Dermis microvascular lymphatic vessel endothelial cell (primary cell): ENCODE measurements around the gene FOXB2. TPM values are rescaled to one million over a fixed set of nuclear protein-coding genes. Genes with fewer than 3 reads are reported as not detected.
"Not testable (repeated sequence)": the region's sequence is repeated elsewhere in the genome, so short reads cannot be mapped to it uniquely, and the experiment has no call there.

Experiments
- DNase-seq, 2 donors: peaks; one replicate each; pipeline versions ENCODE4 v3.0.0 to v3.0.0-alpha.2; 2010; ENCODE audit warnings: low read depth in 2 of 2
- total RNA-seq: library from RNA; depleted of rRNA; stranded (reverse); fragments of >200 nt; gene quantifications from 2 replicates; pipeline ENCODE4 v1.2.1, GENCODE V29; 2014

FOXB2 gene
- total RNA-seq: not detected in 2 replicates

DNA sequence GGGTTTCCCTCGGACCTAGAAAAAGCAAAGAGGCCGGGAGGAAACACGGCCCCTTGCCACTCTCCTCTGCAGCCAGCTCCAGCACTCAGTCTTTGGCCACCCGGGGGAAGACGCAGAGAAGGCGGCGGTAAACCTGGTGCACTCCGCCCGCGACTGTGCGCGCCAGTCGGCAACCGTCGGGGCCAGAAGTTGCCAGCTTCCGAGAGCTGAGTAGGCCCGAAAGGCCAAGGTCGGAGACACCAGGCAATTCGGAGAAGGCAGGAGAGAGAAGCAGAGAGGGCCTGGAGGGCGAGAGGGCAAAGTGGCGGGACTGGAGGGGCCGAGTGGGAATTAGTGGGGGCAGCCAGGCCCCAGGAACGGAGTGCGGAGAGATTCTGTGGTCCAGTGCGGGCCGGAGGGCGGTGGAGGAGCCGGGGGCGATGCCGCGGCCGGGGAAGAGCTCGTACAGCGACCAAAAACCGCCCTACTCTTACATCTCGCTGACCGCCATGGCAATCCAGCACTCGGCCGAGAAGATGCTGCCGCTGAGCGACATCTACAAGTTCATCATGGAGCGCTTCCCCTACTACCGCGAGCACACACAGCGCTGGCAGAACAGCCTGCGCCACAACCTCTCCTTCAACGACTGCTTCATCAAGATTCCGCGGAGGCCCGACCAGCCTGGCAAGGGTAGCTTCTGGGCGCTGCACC is at the start of gene FOXB2:
Gene FOXB2 (plus strand): TSS at position 420 of the 690 bp plus-strand sequence. CDS start 0 bp downstream, at position 420.
- DNase-seq: no peak

DNA sequence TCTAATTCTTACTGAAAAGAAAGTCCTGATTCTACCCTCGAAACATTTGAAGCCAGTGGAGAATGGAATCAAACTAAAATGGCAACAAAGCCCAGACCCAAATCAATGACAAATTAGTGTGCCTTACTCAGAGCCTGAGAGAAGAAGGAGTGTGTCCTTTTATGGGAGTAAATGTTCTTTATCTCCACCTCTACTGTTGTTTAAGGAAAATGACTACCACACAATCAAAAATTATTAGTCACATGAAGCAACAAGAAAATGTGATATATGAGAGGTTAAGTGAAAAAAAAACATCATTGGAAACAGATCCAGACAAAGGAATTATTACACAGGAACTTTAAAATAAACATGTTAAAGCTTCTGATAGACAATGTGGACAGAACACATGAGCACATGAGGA is 49.7 kb upstream of the FOXB2 start:
- no peak for DNase-seq

DNA sequence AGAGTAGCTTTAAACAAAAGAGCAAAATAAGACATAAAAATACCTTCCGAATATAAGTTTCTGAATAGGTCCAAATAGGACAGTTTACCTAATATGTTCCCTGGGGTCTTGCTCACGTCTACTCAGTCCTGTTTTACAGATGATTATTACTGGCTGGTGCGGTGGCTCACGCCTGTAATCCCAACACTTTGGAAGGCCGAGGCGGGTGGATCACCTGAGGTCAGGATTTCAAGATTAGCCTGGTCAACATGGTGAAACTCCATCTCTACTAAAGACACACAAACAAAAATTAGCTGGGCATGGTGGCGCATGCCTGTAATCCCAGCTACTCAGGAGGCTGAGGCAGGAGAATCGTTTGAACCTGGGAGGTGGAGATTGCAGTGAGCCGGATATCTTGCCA is 40.6 kb upstream of the FOXB2 start:
- not testable (repeated sequence) for DNase-seq

DNA sequence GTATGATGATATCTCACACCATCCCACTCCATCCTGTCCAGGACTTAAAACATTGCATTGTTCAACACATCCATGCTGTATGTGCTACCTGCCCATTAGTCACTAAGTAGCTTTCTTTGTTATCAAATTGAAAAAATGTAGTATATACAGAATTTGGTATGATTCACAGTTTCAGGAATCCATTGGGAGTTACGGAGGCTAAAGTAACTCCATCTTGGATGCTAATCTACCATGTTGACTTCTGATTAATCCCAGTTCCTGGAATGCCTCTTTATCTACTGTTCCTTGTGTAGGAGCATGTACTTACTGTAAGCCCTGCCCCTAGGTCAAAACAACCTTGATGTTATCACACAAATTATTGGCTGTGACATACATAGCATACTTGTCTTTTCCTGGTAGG is 38.9 kb upstream of the FOXB2 start:
- DNase-seq: no peak

DNA sequence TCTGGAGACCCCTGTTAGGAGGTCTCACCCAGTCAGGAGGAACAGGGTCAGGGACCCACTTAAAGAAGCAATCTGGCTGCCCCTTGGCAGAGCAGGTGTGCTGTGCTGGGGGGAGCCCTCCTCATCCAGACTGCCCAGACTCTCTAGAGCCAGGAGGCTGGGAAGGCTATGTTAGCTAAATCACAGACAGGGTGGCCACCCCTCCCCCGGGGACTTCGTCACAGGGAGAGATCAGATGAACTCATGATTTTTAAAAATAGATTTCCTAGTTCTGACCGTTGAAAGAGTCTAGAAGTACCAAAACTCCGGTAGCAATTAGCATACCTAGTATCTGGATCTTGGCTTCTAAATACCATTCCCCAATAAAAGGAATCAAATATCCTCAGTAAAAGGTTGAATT is 35.0 kb upstream of the FOXB2 start:
- no peak for DNase-seq

DNA sequence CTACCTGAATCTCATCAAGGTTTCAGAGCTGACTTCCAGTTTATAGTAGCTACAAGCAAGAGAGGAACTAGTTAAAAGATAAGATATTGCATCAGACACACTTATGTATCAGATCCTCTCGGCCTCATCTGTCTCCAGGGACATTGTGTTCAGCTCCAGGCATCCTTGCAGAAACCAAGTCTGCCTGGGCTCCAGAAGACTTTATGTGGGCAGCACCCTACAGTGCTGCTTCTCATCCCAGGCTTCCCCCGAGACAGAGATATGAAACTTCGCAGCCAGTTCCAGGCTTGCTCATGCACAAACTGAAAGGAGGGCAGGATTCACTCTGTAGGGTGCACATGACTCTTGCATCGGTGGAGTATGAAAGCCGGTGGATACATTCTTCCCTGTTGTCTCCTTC is 33.9 kb upstream of the FOXB2 start:
- no peak for DNase-seq

DNA sequence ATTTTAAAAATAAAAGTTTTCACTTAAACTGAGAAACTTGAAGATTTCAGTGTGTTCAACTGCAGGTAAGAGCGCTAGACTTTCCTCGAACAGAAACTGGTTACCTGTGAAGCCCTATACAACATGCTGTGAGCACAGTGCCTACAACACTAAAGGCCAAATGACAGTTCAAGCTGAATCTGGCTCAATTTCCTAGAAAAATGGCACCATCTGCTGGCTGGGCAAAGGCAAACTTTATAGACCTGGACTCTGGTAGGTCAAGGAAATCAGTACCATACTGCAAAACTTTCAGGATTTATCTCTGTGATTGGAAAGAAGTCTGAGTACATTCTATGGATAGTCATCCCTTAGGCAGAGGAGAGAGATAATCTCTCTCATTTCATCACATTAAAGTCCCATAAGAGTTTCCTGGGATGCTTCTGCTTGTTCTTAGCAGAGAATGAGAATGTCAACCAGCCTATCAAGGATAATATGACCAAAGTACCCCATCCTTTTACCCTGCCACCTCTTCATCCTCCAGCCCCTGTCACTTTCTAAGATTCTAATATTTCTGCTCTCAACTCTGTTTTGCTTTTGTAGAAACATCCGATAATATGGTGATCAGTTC is 31.8 kb upstream of the FOXB2 start:
- DNase-seq: peak; percentile 6 to 43

DNA sequence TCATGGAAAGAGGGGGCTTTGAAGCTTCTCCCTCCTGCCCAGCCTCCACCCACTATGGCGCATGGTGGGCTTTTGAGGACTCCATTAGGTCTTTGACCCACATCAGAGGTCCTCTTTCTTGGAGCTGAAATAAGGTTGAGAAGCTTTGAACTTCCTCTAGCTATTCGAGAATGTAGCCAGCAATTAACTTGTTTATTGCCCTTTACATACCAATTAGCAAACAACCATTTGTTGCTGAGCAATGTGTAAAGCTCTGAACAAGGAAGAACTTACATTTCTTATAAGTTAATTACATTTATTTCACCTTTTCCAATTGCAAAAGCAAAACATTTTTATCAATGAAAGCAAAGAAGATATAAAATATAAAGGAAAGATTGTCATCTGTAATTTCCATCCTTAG is 30.5 kb upstream of the FOXB2 start:
- no peak for DNase-seq

DNA sequence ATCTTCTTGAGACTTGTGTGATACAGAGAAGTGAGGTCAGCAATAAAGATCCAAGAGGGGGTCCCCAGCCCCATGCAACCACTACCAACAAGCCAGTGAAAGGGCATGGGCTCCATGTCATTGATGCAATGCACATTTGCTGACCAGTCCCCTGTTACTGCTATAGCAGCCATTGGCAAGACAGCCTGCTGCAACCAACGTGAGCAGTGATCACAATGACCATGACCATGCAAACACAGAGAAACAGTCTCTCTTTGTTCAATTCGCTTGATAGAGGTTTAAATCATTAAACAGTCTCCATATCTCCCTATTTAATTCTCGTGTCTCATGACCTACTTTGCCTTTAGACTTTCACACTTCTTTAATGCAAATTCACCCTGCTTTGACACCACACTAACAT is 30.0 kb upstream of the FOXB2 start:
- DNase-seq: no peak

DNA sequence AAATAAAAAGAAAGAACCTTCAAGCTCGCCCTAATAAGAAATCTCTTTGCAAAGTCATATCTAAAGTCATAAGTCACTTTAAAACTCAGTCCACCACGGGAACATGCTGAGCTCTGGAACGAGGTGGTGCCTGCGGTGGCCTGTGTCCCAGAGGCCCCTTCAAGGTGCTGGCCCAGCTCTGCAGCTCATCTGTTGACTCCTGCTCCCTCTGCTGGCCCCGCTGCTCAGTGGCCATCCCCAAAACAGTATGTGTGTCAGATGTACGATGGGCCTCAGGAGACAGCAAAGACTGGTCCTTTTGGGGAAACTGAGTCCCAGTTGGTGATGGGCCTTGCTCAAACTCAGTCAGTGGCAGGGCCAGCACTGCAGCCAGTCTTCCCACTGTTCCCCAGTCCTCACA is 22.8 kb upstream of the FOXB2 start:
- DNase-seq: peak in 1 of 2 donors; percentile 38

DNA sequence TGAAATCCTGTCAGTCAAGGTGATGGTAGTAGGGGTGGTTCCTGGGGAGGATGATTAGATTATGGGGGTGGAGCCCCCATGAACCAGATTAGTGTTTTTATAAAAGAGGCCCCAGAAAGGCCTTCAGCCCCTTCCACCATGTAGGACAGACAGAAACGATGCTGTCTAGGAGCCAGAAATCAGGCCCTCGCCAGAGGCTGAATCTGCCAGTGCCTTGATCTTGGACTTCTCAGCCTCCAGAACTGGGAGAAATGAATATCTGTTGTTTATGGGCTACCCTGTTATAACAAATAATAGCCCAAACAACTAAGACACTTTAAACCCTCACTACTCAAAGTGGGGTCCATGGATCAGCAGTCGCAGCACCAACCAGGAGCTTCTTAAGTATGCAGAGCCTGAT is 20.2 kb upstream of the FOXB2 start:
- no peak for DNase-seq

DNA sequence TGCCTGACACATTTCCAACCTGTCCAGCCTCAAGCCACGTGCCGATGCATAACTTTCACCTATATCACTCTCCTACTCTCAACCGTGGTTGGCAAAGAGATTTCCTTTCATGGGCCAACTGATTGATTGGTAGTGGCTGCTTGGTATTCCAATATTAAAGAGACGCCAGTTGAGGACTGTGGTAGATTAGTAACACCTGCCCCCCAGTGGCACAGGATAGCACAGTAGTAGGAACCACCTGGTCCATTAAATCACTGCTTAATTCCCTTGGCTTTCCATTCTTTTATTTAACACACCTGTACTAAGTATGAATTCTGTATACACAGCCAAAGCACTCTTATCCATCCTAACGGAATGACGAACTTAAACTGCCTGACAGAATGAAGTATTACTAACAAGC is 19.1 kb upstream of the FOXB2 start:
- DNase-seq: no peak

DNA sequence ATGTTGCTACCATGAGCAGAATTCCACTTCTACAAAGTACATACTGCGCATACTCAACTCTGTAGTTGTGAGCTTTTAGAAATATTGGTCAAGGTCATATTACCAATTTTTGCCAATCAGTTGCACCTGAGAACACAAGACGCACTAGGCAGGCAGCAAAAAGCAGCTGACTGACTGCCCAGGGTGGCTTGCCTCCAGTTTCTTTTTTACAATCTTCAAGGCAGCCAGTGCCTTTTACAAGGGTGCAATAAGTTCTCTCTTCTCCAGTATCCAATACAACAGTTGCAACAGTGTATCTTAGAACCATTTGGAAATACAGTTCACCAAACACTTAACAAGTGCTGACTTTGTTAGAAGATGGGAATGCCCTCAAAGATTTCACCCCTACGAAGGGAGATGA is 16.1 kb upstream of the FOXB2 start:
- no peak for DNase-seq

DNA sequence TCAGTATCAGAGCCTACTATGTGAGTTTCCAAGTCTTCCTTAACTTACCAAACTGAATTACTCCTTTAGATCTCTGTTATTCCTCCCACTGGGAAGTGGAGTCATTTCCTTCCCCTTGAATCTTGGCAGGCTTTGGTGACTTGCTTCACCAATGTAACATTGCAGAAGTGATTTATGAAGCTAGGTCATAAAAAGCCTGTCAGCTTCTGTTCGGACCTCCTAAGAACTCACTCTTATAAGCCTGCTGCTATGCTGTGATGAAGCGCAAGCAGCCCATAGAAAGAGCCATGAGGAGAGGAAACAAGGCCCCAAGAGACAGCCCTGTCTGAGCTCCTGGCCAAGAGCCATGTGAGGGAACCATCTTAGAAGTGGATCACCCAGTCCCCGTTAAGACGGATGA is 14.2 kb upstream of the FOXB2 start:
- DNase-seq: peak in 1 of 2 donors; percentile 54

DNA sequence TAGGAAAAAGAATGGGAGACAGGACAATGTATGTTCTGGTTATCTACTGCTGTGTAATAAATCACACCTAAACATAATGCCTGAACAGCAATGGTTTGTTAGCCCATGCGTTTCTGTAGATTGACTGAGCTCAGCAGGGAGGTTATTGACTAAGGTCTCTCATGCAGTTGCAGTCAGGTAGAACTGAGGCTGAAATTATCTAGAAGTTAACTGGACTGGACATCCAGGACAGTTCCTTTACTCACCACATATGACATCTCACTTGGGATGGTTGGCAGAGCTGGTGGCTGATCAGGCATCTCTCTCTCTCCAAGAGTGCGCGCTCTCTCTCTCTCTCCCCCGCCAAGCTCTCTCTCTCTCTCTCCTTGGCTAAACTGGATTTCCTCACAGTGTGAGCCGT is 8.9 kb upstream of the FOXB2 start:
- no peak for DNase-seq

DNA sequence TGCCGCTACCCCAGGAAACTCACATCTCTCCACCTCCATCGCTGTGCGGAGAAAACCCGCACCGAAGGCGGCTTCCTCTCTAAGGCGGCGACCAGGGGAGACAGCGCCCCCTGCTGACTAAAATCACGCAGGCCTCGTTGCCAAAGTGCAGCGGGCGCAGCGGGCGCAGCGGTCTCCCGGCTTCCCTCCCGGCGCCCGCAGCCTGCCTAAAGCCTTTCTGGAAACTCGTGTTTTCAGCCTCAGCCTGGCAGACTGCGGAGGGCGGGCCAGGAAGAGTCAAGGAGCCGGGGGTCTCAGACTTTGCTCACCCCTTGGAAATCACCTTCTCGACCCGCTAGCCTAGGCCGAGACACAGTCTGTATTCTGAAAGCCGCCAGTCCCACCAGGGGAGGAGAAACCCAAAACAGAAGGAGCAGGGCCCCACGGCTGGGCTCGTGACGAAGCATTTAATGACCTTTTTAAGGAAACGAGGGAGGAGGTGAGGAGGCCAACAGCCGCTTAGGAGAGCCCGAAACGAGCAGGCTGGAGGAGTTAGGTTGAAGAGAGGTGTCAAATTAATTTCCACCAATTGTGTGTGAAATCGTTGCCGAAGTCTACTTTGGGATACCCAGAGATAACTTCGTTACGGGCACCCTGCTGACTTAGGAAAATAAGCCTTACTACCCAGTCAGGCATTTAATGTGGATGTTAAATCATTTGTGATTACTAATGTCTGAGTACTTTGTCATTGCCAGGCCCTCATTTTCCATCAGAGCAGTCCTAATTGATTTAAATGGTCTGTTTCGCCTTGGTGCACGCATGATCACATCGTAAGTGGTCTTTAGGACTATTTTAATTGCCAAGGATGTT is 7.3 kb upstream of the FOXB2 start:
- peak; percentile 12 to 47 for DNase-seq

DNA sequence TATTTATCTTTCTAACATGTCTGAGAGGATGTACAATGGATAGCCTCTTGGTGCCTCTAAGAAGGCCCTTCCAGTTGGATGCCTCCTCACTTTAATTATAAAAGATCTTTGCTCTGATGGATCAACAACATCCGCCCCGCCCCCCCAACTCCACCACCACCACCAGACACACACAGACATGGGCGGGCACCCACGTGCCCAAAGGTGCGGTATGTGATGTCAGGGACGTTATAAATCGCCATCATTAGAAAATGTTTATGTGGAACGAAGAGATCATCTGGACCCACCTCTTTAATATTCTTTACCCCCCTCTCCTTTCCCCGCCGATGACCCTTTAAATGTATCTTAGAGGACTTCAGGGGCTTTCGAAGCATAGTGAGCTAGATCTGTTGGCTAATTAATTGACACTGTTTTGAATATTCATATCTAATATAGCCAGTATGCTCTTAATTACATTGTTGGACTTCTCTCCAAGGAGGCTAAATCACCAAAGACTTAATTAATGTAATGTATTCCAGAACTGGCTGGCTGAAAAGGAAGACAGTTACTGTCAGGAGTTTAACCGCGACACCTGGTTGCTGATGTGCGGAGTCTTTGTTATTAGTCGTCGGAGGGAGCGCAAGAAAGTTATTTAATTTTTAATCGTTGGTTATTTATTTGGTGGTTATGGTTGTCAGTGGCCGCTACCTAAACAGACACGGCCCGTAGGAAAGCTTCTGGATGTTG is 6.1 kb upstream of the FOXB2 start:
- no peak for DNase-seq

DNA sequence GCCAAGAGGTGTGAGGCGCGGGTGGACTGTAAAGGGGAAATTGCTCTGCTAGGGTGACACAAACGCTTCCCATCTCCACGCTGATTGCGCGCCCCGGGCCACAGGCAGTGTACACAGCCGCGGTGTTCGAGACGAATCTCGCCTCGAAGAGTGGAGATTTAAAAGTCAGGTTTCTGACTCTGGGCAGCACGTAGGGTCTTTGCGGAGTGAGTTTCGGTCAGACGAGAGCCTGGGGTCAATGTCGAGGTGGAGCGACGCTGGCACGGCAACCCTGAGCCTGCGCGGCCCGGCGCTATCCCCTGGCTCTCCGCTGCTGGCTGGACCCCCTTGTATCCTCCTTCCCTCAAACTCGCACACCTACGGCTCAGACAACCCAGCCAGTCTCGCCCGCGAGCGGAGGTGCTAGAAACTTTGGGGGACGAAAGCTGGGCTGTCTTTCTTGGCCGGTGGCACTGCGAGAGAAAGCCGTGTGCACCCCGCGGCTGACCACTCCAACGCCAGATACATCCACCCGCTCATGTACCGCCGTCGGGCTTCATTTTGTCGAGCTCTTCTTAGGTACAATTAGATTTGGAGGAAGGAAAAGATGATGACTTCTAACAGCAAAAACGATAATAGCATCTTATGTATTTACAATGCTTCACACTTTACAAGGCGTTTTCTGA is 5.4 kb upstream of the FOXB2 start:
- DNase-seq: no peak

DNA sequence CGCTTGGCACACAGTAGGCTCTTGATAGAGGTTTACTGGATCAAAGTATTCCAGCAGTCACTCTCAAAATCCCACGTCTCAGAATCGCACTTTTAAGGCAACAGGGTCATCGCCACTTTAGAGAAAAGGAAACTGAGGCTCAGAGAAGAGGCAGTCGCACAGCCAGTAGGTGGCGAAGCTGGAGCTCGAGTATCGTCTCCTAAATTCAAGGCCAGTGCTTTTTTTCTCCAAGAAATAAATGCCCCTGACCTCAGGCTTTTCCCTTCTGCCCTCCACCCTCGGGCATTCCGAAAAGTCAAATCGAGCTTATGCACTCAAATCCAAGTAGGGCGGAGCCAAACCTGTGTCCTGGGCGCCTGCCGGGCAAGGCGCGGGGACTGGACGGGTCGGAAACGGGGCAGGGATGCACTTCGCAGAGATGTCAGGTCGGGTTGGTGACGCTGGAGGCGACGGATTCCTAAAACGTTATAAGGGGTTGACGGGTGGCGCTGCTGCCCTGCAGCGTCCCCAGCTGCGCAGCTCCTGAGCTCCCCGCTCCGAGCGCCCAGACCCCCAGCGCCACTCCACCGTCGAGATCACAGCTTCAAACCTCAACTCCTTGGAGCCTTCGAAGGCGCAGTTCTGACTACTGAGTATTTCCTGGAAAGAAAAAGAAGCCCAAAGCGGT is 4.7 kb upstream of the FOXB2 start:
- DNase-seq: no peak

DNA sequence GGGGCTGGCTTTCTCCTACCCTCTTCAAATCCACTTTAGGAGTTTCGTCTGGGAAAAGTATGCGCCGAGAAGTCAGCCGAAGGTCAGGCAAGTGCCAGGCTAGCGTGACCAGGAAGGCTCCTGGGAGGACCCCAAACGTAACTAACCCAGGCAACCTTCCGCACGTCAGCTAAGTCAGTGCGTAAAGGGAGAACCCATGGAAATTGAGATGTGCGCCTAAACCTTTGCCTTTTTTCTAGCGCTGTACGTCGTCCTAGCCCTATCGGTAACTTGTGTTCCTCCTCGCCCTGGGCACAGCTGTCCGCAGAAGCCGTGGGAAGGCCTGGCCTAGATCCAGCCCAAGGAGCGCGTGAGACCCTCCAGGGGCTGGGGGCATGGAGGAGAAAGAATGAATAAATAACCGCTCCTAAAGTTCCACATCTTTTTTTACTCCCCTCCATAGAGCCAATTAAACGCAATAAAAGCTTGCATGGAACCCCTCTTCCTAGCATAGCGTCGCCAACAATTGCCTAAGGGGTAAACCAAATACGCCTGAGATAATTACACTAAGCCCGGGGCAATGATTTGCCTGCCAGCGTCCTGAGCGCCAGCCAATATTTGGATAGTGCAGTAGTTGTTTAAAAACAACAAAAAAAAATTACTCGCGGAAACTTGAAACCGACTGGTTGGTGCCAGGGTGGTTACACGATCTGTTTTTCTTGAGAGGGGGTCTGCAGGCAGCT is 4.0 kb upstream of the FOXB2 start:
- DNase-seq: no peak
